Activated T-cell treated with anti-CD3 and anti-CD28 coated beads for 4 hours (primary cell): ENCODE results near the gene AGMAT.

Experiments used
- DNase-seq: peaks from one replicate; pipeline ENCODE4 v3.0.0-alpha.2; 2020

AGMAT gene

GRCh38 chr1:15522551-15522950, 62.3 kb downstream of the AGMAT start:
- DNase-seq = no peak
